Measurements from ENCODE around the gene TRAFD1. TPM values are rescaled to one million over a fixed set of nuclear protein-coding genes. Genes with fewer than 3 reads are reported as not detected.
A peak's percentile ranks its signal among the peaks of the same experiment; 100 is the strongest.

TRAFD1 gene
- polyA plus RNA-seq, 1 donor: 32.8 TPM

DNA sequence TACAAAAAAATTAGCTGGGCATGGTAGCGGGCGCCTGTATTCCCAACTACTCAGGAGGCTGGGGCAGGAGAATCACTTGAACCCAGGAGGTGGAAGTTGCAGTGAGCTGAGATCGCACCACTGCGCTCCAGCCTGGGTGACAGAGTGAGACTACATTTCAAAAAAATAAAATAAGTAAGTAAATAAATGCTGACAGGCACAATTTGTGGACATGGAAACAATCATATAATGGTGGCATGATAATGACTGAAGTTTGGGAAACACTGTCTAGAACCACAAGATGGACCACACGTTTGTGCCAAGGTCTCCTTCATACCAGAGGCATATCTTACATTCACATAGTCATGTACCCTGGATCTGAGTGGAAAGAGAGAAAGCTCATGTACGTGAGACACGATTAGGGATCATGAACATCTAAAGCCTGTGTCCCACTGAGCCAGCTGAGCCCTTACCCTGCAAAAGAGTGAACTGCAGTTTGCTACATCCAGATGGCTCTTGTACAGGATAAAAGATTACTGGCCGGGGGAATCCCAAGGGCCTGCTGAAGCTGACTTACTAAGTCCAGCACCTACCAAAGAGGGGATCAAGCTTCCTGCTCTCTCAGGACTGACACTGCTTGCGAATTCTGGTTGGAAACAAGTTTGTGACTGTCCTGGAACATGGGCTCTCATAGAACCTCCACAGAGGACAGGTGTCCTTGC, 62.9 kb downstream of the TRAFD1 start:
- H3K36me3 ChIP-seq (ENCODE audit: control insufficient read depth, insufficient read depth, low read length): peaks cover 67% of the 10 kb centered on the region
- H3K27ac ChIP-seq (ENCODE audit: low read length): no peak overlapping the region
- H3K9me3 ChIP-seq (ENCODE audit: control insufficient read depth, low read depth, low read length): no peaks in the 10 kb centered on the region
- no peaks in the 10 kb centered on the region for H3K27me3 ChIP-seq (ENCODE audit: control insufficient read depth, insufficient read depth, low read length)
- no peaks in the 10 kb centered on the region for H3K4me1 ChIP-seq (ENCODE audit: control insufficient read depth, insufficient read depth, low read length)
- no peak for DNase-seq
- H3K4me3 ChIP-seq (ENCODE audit: low read length): no peak overlapping the region
- WGBS (ENCODE audit: insufficient coverage, low lambda C conversion rate): 100% methylated on average over 2 of the region's 9 CpGs

DNA sequence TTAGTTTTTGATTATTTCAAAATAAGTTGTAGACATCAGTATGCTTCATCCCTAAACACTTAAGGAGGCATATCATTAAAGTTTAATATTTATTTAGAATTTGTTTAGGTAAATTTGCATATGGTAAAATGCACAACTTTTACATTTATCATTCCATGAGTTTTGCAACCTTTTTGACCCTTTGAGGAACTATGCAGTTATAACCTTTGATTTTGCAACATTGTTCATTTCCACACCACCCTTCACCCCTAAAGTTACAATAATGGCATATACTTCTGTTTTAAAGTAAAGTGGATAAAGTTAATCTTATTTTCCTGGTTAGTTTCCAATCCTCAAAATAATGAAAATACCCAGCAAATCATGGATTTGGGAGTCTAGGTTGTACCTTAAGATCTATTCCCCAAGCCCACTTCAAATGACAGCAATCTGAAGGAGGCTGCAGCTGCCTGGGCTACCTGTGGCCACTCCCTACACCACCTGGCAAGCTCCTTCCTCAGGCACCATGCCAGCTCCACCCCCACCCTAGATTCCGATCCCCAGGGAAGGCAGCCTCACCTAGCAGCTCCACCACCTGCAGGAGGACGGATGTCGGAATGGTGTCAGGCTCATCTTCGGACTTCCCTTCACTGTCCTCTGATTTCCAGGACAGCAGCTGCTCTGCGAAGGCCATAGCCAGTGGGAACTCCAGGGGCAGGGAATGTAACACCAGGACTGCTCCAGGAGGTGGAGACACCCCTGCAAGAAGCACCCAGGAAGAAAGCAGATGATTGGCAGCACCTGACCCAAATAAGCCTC, 65.1 kb downstream of the TRAFD1 start:
- Histone ChIP-seq H3K9me3 (ENCODE audit: control insufficient read depth, low read depth, low read length) (no peaks in the 10 kb centered on the region), H3K27ac (ENCODE audit: low read length) (no peak overlapping the region), H3K36me3 (ENCODE audit: control insufficient read depth, insufficient read depth, low read length) (peaks cover 65% of the 10 kb centered on the region), H3K27me3 (ENCODE audit: control insufficient read depth, insufficient read depth, low read length) (no peaks in the 10 kb centered on the region), H3K4me1 (ENCODE audit: control insufficient read depth, insufficient read depth, low read length) (no peaks in the 10 kb centered on the region), H3K4me3 (ENCODE audit: low read length) (no peak overlapping the region)
- no peak for DNase-seq
- WGBS (ENCODE audit: insufficient coverage, low lambda C conversion rate): no CpG with 5 or more reads among the region's 5 CpGs

DNA sequence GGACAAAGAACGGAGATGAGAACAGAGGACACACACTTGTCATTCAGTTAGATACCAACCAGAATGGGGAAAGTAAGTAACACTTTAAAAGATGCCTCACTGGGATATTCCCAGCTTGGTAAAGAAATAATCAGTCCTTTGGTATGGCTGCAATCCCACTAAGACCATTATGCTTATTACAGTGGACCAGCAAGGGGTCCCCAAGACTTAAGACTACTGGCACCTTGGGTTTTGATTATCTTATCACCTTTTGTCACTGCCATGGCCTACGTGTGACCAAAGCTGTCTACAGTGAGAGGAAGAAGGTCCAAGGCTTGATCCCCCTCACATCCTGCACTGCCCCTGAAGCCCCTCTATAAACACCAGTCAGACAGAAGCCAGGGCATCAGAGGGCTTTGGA, 65.8 kb downstream of the TRAFD1 start:
- Histone ChIP-seq H3K27ac (ENCODE audit: low read length) (no peak overlapping the region), H3K4me3 (ENCODE audit: low read length) (no peak overlapping the region), H3K36me3 (ENCODE audit: control insufficient read depth, insufficient read depth, low read length) (peaks cover 63% of the 10 kb centered on the region), H3K27me3 (ENCODE audit: control insufficient read depth, insufficient read depth, low read length) (no peaks in the 10 kb centered on the region), H3K4me1 (ENCODE audit: control insufficient read depth, insufficient read depth, low read length) (no peaks in the 10 kb centered on the region), H3K9me3 (ENCODE audit: control insufficient read depth, low read depth, low read length) (no peaks in the 10 kb centered on the region)
- no CpG with 5 or more reads among the region's 2 CpGs for WGBS (ENCODE audit: insufficient coverage, low lambda C conversion rate)
- DNase-seq: no peak

DNA sequence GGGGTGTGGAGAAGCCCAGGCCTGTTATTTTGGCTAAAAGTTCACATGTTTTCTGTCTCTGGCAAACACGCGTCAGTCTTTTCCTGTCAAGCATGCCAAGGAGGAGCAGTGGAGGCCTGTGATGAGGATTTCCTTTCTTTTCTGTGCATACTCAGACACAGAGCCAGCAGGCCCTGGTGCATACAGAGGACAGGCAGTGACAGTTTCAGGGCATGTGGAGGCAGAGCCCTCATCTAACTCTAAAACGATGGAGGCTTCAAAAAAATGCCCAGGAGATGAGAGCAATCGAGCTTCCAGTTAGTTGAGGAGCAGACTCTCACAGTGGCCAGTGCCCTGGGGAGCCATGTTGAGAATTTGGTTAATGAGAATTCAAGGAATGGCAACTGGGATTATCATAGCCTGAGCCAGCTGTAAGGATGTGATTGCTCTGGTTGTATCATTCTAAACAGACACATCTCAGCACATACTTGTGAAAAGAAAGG, 66.5 kb downstream of the TRAFD1 start:
- peaks cover 66% of the 10 kb centered on the region for H3K36me3 ChIP-seq (ENCODE audit: control insufficient read depth, insufficient read depth, low read length)
- WGBS (ENCODE audit: insufficient coverage, low lambda C conversion rate): no CpG with 5 or more reads among the region's 4 CpGs
- no peak for DNase-seq
- H3K4me3 ChIP-seq (ENCODE audit: low read length): no peak overlapping the region
- no peaks in the 10 kb centered on the region for H3K27me3 ChIP-seq (ENCODE audit: control insufficient read depth, insufficient read depth, low read length)
- H3K9me3 ChIP-seq (ENCODE audit: control insufficient read depth, low read depth, low read length): no peaks in the 10 kb centered on the region
- no peaks in the 10 kb centered on the region for H3K4me1 ChIP-seq (ENCODE audit: control insufficient read depth, insufficient read depth, low read length)
- no peak overlapping the region for H3K27ac ChIP-seq (ENCODE audit: low read length)

DNA sequence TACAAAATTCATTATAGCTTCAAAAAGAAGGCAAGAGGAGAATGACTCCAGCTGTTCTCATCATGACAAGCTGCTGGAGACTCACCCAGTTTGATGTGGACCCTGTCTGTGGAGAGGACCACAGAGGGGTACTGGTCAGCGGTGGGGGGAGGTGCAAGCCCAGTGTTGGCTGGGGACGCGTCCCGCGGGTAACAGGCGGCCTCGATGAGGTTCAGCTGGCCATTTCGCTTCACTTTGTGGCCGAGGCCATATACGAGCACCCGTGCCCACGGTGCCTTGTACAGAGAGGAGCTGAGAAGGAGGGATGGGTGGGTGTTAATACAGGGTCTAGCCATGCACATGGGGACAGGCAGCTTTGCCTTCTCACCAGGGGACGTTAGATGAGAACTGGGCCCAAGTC, 67.1 kb downstream of the TRAFD1 start:
- DNase-seq: no peak
- Histone ChIP-seq H3K4me1 (ENCODE audit: control insufficient read depth, insufficient read depth, low read length) (no peaks in the 10 kb centered on the region), H3K36me3 (ENCODE audit: control insufficient read depth, insufficient read depth, low read length) (peaks cover 65% of the 10 kb centered on the region), H3K4me3 (ENCODE audit: low read length) (no peak overlapping the region), H3K9me3 (ENCODE audit: control insufficient read depth, low read depth, low read length) (no peaks in the 10 kb centered on the region), H3K27ac (ENCODE audit: low read length) (no peak overlapping the region), H3K27me3 (ENCODE audit: control insufficient read depth, insufficient read depth, low read length) (no peaks in the 10 kb centered on the region)
- WGBS (ENCODE audit: insufficient coverage, low lambda C conversion rate): no CpG with 5 or more reads among the region's 13 CpGs

DNA sequence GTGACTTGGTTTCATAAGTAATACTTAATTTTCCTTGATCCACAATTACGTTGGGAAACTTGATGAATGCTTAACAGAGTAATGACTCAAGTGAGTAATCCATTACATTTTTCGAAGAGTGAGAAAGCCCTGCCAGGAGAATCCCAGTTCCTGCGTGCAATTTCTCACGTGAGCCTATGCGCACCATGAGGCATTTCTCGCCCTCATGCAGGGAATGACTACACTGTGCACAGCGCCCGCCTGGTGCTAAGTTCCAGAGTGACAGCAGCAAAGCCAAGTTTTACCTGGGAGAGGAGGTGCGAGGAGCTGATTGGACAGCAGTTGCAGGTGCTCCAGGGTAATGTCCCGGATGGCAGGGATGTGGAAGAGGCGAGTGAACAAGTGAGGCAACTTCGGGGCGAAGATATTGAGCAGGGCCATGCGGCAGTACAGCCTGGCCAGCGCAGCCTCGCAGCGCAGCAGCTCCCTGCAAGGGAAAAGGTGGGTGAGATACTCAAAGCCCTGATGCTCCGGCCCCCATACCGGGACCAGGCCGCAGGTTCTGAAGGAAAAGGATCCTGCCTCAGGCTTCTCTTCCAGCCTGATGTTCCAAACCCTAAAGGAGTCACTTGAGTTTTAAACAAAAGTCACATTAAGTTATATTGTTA, 69.4 kb downstream of the TRAFD1 start:
- Histone ChIP-seq H3K4me3 (ENCODE audit: low read length) (no peak overlapping the region), H3K9me3 (ENCODE audit: control insufficient read depth, low read depth, low read length) (no peaks in the 10 kb centered on the region), H3K36me3 (ENCODE audit: control insufficient read depth, insufficient read depth, low read length) (peaks cover 70% of the 10 kb centered on the region), H3K4me1 (ENCODE audit: control insufficient read depth, insufficient read depth, low read length) (no peaks in the 10 kb centered on the region), H3K27me3 (ENCODE audit: control insufficient read depth, insufficient read depth, low read length) (no peaks in the 10 kb centered on the region), H3K27ac (ENCODE audit: low read length) (no peak overlapping the region)
- 100% methylated on average over 1 of the region's 20 CpGs for WGBS (ENCODE audit: insufficient coverage, low lambda C conversion rate)
- no peak for DNase-seq

DNA sequence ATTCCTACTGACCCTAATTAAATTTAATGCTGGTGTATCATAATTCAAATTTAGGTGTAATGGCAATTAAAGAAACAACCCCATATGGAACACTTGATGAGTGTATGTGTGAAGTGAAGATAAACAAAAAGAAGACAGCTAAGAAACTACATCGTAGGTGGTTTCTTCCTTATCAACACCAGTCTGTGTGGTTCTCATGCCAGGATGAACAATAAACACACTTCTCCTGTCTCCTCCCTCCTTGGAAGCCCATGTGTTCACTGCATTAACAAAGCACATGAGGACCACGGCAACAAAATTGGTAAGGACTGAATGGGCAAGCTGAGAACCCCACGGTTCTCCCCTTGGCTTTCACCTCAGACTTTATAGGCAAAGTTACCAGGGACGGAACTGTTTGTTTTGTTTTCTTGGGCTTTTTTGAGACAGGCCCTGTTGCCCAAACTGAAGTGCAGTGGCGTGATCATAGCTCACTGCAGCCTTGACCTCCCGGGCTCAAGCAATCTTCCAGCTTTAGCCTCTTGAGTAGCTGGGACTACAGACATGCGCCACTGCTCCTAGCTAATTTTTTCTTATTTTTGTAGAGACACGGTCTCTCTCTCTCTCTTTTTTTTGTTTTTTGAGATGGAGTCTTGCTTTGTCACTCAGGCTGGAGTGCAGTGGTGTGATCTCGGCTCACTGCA, 71.0 kb downstream of the TRAFD1 start:
- no peak overlapping the region for H3K27ac ChIP-seq (ENCODE audit: low read length)
- no CpG with 5 or more reads among the region's 9 CpGs for WGBS (ENCODE audit: insufficient coverage, low lambda C conversion rate)
- H3K4me1 ChIP-seq (ENCODE audit: control insufficient read depth, insufficient read depth, low read length): no peaks in the 10 kb centered on the region
- no peak overlapping the region for H3K4me3 ChIP-seq (ENCODE audit: low read length)
- H3K9me3 ChIP-seq (ENCODE audit: control insufficient read depth, low read depth, low read length): no peaks in the 10 kb centered on the region
- DNase-seq: no peak
- peaks cover 72% of the 10 kb centered on the region for H3K36me3 ChIP-seq (ENCODE audit: control insufficient read depth, insufficient read depth, low read length)
- no peaks in the 10 kb centered on the region for H3K27me3 ChIP-seq (ENCODE audit: control insufficient read depth, insufficient read depth, low read length)

DNA sequence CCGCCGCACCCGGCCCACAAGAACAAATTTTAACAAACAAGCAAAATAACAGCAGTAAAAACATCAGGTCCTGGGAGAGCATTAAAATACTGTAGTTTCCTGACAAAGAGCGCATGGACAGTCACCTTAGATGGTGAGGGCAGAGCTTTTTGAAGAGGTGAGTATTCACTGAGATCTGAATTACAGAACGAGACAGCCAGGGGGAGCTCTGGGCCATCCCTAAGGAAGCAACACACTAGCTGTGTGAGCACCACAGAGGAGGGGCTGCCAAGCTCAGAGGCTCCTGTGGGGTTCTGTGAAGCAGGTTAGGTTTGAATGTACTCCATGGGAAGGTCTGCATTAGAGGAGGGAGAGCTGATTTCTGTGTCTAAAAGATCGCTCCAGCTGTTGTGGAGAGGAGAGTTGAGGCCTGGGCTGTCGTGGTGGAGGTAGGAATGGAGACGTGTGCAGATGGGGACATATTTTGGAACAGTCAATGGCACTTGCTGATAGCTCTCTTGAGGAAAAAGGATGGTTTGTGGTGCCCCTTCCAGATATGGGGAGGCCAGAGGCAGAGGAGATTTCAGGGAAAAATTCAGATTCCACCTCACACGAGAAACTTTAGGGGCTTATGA, 72.9 kb downstream of the TRAFD1 start:
- 90% methylated on average over 2 of the region's 9 CpGs for WGBS (ENCODE audit: insufficient coverage, low lambda C conversion rate)
- DNase-seq: peak; percentile 14 to 21
- H3K27me3 ChIP-seq (ENCODE audit: control insufficient read depth, insufficient read depth, low read length): no peaks in the 10 kb centered on the region
- no peak overlapping the region for H3K4me3 ChIP-seq (ENCODE audit: low read length)
- H3K27ac ChIP-seq (ENCODE audit: low read length): no peak overlapping the region
- peaks cover 63% of the 10 kb centered on the region for H3K36me3 ChIP-seq (ENCODE audit: control insufficient read depth, insufficient read depth, low read length)
- H3K9me3 ChIP-seq (ENCODE audit: control insufficient read depth, low read depth, low read length): no peaks in the 10 kb centered on the region
- H3K4me1 ChIP-seq (ENCODE audit: control insufficient read depth, insufficient read depth, low read length): no peaks in the 10 kb centered on the region

DNA sequence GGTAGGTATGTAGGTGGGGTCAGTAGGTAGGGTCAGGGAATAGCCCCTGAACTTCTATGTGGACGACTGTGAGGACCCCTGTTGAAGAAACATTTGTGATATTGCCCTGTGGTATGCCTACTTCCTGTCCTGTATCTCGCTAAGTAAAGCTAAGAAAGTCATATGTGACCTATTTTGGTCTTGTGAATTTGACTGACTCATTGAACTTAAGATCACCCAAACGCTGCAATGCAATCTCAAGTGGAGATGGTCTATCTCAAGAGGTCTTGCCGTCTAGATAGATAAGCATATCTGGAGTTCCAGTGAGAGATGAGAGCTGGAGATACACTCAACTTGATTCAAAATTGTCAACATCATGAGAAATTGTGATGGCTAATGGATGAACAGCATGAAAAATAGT, 73.8 kb downstream of the TRAFD1 start:
- no peak for DNase-seq
- Histone ChIP-seq H3K4me1 (ENCODE audit: control insufficient read depth, insufficient read depth, low read length) (no peaks in the 10 kb centered on the region), H3K36me3 (ENCODE audit: control insufficient read depth, insufficient read depth, low read length) (peaks cover 61% of the 10 kb centered on the region), H3K27me3 (ENCODE audit: control insufficient read depth, insufficient read depth, low read length) (no peaks in the 10 kb centered on the region), H3K27ac (ENCODE audit: low read length) (no peak overlapping the region), H3K9me3 (ENCODE audit: control insufficient read depth, low read depth, low read length) (no peaks in the 10 kb centered on the region), H3K4me3 (ENCODE audit: low read length) (no peak overlapping the region)
- 57% methylated on average over 1 of the region's 4 CpGs for WGBS (ENCODE audit: insufficient coverage, low lambda C conversion rate)
